Activated naive CD4-positive, alpha-beta T cell treated with anti-CD3 and anti-CD28 coated beads, Interleukin-2, amount 10 ng/mL, durations not matched to agents 7 days and 5 days (primary cell): Measurements from ENCODE around the gene SCGB1C1.
A peak's percentile ranks its signal among the peaks of the same experiment; 100 is the strongest.
"Not testable (repeated sequence)": the region's sequence is repeated elsewhere in the genome, so short reads cannot be mapped to it uniquely, and the experiment has no call there.

Source experiments
- CTCF ChIA-PET: fragments of 350-600 bp; sonication (Branson Sonifier 250); formaldehyde crosslinking; loops from one replicate; lab custom pipeline; 2021; ENCODE audit warnings: antibody characterized with exemption; lab: Charles Lee
- DNase-seq: peaks from one replicate; pipeline ENCODE4 v3.0.0-alpha.2; 2020
- H3K27ac Mint-ChIP-seq: one replicate; pipeline ENCODE4 v1.8.0; 2021; ENCODE audit warnings: mild to moderate bottlenecking, moderate library complexity, mixed read lengths
- H3K27me3 Mint-ChIP-seq: one replicate; pipeline ENCODE4 v1.8.0; 2021; ENCODE audit warnings: mild to moderate bottlenecking, mixed read lengths
- H3K36me3 Mint-ChIP-seq: one replicate; pipeline ENCODE4 v1.8.0; 2021; ENCODE audit warnings: mixed read lengths
- H3K4me1 Mint-ChIP-seq: one replicate; pipeline ENCODE4 v1.8.0; 2021; ENCODE audit warnings: mixed read lengths
- H3K4me3 Mint-ChIP-seq: one replicate; pipeline ENCODE4 v1.8.0; 2021; ENCODE audit warnings: mild to moderate bottlenecking, moderate library complexity, mixed read lengths
- H3K9me3 Mint-ChIP-seq: one replicate; pipeline ENCODE4 v1.8.0; 2021; ENCODE audit warnings: mixed read lengths

SCGB1C1 gene

DNA sequence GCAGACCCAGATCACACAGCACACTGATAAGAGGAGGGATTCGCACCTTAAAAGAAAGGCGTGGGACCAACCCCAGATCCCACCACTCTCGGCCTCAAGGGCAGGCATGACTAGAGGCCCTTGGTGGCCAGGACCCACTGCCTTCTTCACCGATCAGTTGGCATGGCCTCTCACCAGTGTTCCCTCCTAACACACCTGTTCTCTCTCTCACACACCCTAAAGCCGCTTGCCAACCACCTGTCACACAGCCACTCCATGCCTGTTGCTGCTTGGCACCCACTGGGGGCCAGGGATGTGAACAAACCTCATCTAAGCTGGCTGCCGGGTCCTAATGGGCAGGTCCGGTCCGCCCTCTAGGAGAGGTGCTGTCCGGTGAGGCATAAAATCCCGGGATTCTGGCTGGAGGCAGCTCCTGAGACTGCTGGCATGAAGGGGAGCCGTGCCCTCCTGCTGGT is at the start of gene SCGB1C1:
Gene SCGB1C1, plus strand, starts transcription at position 405 of the 455 bp plus-strand sequence. Its CDS starts 22 bp downstream, at position 427.
- H3K9me3 Mint-ChIP-seq, H3K27ac Mint-ChIP-seq, H3K4me3 Mint-ChIP-seq, H3K36me3 Mint-ChIP-seq, DNase-seq, CTCF ChIA-PET, H3K27me3 Mint-ChIP-seq: not testable (repeated sequence)
- peaks cover 13% of the 10 kb centered on the region for H3K4me1 Mint-ChIP-seq

DNA sequence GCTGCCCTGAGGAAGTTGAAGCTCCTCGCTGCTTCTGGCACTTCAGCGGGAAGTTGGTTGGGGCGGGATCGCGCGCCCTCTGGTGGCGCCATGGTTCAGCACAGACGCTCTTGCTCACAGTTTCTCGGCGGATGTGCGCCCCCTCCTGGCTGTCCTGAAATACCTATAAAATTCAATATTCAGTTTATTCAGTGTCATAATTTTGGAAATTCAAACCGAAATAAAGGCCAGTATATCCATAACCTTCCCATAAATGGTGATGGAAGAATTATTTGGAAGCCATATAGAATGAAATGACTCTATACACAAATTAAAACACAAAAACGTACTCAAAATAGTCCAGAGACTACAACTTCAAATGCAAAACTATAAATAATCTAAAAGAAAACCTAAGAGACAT is 12.6 kb upstream of the SCGB1C1 start:
- H3K4me3 Mint-ChIP-seq, CTCF ChIA-PET, H3K36me3 Mint-ChIP-seq, H3K4me1 Mint-ChIP-seq, H3K27ac Mint-ChIP-seq, H3K27me3 Mint-ChIP-seq, DNase-seq, H3K9me3 Mint-ChIP-seq: not testable (repeated sequence)

DNA sequence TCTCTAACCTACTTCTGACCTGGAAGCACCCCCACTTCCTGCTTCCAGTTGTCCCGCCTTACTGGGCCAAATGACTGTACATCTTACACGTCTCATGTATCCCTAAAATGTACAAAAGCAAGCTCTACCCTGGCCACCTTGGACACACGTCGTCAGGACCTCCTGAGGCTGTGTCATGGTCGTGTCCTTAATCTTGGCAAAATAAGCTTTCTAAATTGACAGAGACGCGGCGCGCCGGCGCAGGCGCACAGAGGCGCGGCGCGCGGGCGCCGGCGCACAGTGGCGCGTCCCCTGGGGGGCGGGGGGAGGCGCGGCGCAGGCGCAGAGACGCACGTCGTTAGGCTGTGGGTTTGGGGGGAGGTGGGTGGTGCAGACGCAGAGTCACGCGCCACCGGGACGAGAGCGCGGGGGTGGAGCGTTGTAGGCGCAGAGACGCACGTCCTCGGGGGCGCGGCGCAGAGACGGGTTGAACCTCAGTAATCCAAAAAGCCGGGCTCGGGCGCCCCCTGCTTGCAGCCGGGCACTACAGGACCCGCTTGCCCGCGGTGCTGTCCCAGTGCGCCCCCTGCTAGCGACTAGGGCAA is 3.6 kb upstream of the SCGB1C1 start:
- H3K27ac Mint-ChIP-seq, H3K36me3 Mint-ChIP-seq, H3K9me3 Mint-ChIP-seq, CTCF ChIA-PET, H3K4me3 Mint-ChIP-seq, H3K27me3 Mint-ChIP-seq: not testable (repeated sequence)
- peaks cover 13% of the 10 kb centered on the region for H3K4me1 Mint-ChIP-seq
- DNase-seq = peak; percentile 22

DNA sequence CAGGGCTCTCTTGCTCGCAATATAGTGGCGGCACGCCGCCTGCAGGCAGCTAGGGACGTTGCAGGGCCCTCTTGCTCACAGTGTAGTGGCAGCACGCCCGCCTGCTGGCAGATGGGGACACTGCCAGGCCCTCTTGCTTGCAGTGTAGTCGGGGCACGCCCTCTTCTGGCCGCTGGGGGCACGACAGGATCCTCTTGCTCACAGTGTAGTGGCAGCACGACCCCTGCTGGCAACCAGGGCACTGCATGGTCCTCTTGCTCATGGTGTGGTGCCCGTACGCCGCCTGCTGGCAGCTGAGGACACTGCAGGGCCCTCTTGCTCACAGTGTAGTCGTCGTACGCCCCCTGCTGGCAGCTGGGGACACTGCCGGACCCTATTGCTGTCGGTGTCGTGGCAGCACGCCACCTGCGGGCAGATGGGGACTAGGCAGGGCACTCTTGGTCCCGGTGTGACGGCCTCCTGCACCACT is 3.0 kb upstream of the SCGB1C1 start:
- H3K27me3 Mint-ChIP-seq, H3K4me3 Mint-ChIP-seq, H3K9me3 Mint-ChIP-seq, CTCF ChIA-PET, H3K27ac Mint-ChIP-seq, H3K36me3 Mint-ChIP-seq: not testable (repeated sequence)
- peaks cover 13% of the 10 kb centered on the region for H3K4me1 Mint-ChIP-seq
- DNase-seq = peak; percentile 73

DNA sequence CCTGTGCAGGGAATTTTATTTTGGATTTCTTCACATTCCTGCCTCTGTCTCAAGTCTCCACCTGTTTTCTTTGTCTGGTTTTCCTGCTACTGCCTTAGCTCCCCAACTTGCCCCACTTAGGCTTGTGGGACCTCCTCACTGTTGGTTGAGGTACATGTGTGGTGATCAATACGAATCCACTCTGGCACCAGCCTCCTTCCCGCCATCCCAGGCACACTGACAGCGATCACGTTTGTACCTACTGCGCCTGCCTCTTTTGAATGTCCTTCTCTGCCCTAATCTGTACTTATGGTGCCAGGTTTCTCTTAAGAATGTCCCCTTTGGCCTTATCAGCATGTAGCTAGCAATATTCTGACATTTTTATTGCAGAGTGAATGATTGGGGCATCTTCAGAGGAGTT is 2.3 kb upstream of the SCGB1C1 start:
- peaks cover 13% of the 10 kb centered on the region for H3K4me1 Mint-ChIP-seq
- H3K36me3 Mint-ChIP-seq, H3K27me3 Mint-ChIP-seq, H3K9me3 Mint-ChIP-seq, DNase-seq, H3K27ac Mint-ChIP-seq, H3K4me3 Mint-ChIP-seq, CTCF ChIA-PET: not testable (repeated sequence)

DNA sequence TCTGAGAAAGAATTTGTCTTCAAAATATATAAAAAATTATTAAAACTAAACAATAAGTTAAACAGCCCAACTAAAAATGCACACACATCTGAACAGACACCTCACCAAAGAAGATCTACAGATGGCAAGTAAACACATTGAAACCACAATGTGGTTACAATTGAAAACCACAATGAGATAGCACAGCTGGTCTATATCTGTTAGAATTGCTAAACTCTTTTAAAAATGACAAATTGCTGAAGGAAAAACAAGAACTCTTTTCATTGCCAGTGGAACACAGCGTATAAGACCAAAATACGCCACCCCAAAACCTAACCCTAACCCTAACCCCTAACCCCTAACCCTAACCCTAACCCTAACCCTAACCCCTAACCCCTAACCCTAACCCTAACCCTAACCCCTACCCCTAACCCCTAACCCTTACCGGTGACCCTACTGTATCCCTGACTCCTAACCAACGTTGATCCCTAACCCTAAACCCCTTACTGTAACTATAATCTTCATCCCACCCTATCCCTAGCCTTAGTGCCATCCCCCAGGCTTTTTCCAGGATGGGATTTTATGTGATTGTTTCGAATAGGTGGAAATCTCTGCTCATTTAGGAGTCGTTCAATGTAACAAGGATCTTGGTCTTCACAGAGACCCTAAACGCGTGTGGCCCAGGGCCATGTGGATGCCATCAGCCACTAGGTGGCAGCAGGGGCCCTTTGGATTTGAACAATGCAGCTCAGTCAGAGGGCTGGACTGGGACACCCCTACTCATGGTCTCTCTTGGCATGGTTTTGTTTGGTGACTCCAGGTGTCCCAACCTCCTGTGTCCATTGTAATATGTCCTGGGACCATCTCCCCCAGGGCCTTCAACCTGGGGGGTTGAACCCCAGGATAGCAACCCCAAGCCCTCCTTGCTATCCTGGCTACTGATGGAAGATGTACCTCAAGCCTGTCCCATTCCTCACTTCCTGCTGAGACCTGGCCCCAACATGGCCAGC is 1.1 kb upstream of the SCGB1C1 start:
- CTCF ChIA-PET, H3K4me3 Mint-ChIP-seq, H3K27me3 Mint-ChIP-seq, H3K36me3 Mint-ChIP-seq, H3K9me3 Mint-ChIP-seq: not testable (repeated sequence)
- Mint-ChIP-seq H3K4me1 (peaks cover 13% of the 10 kb centered on the region), H3K27ac (peak overlapping the region; percentile 83)
- DNase-seq = peak; percentile 52

DNA sequence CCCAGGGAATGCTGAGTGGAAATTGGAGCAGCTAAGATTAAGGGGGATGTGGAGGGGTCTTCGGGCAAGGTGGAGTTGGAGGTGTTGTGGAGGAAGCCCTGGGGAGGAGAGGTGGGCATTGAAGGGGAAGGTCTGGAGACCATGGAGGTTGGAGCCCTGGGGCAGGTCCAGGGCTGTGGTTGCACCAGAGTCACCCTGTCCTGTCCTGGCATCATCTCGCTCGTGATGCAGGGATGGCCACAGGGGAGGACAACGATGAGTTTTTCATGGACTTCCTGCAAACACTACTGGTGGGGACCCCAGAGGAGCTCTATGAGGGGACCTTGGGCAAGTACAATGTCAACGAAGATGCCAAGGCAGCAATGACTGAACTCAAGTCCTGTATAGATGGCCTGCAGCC is 603 bp downstream of the SCGB1C1 start:
- H3K27ac Mint-ChIP-seq, H3K27me3 Mint-ChIP-seq, H3K9me3 Mint-ChIP-seq, H3K4me3 Mint-ChIP-seq, H3K36me3 Mint-ChIP-seq, DNase-seq, CTCF ChIA-PET: not testable (repeated sequence)
- H3K4me1 Mint-ChIP-seq = peaks cover 13% of the 10 kb centered on the region

DNA sequence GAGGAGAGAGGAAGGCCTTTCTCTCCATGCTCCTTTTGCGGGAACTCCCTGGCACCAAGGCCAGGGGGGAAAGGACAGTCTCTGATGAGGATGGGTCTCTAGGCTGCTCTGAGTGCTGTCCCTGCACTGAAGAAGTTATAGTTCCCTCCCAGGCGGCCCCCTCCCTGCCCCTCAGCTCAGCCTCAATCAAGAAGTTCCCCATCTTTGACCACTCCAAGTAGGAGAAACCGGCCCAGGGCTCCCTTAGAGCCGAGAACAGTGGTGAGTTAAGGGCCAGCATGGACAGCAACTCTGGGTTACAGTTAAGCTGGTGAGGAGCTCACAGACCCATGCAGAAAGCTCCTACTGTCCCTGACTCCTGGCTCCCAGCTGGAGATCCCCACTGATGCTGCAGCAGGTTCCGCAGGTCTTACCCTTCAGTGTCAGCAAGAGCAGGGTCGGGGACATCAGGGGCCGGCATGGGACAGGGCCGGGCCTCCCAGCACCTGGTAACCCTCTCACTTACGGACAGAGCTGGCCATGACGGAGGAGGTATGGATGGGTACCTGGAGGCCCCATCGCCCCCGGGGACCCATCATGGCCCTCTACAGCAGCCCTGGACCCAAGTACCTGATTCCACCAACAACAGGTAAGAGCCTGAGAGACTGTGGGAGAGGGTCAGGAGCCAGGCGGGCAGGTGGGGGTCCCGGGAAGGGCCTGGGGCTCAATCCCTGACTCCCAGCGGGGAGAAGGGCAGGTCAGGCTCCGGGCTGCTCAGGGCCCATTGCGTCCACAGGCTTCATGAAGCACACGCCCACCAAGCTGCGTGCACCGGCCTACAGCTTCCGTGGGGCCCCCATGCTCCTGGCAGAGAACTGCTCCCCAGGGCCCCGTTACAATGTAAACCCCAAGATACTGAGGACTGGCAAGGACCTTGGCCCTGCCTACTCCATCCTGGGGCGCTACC is 4.2 kb downstream of the SCGB1C1 start:
- Mint-ChIP-seq H3K36me3 (peaks cover 3% of the 10 kb centered on the region), H3K4me3 (no peak overlapping the region), H3K27me3 (peaks cover 4% of the 10 kb centered on the region), H3K27ac (no peak overlapping the region), H3K4me1 (peaks cover 16% of the 10 kb centered on the region), H3K9me3 (no peaks in the 10 kb centered on the region)
- CTCF ChIA-PET = no interaction called here
- DNase-seq = no peak

DNA sequence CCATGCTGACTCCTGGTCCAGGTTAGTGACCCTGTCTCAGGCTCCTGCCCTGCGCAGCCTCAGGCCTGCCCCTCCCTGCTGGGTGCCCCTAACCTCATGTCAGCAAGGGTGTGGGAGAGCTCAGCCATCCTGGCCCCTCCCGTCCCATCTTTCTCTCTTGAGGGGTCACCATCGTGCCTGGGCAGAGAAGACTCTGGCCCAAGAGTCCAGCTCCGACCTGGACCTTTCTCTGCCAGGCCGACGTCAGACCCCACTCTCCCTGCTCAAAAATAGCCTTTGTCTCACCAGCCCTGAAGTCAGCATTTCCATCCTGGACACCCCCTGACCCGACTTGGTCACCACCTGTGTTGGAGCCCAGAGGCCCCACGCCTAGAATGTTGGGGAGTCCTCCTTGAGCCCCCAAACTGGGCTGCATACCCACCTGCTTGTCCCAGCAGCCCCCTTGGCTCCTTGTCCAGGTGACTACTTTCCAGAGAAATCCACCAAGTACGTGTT is 4.9 kb downstream of the SCGB1C1 start:
- peaks cover 21% of the 10 kb centered on the region for H3K4me1 Mint-ChIP-seq
- H3K27ac Mint-ChIP-seq = peak overlapping the region; percentile 3
- no peaks in the 10 kb centered on the region for H3K9me3 Mint-ChIP-seq
- no peak overlapping the region for H3K4me3 Mint-ChIP-seq
- DNase-seq = no peak
- peaks cover 5% of the 10 kb centered on the region for H3K36me3 Mint-ChIP-seq
- CTCF ChIA-PET = no interaction called here
- H3K27me3 Mint-ChIP-seq = peaks cover 4% of the 10 kb centered on the region

DNA sequence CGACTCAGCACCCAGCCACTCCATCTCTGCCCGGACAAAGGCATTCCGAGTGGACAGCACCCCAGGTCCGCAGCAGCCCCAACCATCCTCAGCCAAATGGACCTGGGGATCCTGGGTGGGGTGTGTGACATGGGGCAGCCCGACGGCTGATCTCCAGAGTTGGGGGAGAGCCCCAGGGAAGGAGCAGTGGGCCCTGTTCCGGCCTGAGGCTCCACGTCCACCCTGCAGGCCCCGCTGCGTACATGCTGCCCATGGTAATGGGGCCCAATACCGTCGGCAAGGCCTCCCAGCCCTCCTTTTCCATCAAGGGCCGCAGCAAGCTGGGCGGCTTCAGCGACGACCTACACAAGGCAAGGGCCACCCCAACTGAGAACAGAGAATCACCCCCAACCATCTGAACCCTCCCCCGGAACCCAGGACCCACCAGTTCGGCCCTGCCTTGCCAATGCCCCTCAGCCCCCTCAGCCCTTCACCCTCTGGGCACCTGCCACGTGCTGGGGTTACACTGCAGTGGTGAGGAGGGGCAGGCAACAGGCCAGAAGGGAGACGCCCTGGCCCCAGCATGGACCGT is 5.4 kb downstream of the SCGB1C1 start:
- no peaks in the 10 kb centered on the region for H3K9me3 Mint-ChIP-seq
- no peak overlapping the region for H3K4me3 Mint-ChIP-seq
- DNase-seq = peak; percentile 18
- H3K4me1 Mint-ChIP-seq = peaks cover 26% of the 10 kb centered on the region
- H3K36me3 Mint-ChIP-seq = peaks cover 10% of the 10 kb centered on the region
- peaks cover 4% of the 10 kb centered on the region for H3K27me3 Mint-ChIP-seq
- no peak overlapping the region for H3K27ac Mint-ChIP-seq
- CTCF ChIA-PET = no interaction called here

DNA sequence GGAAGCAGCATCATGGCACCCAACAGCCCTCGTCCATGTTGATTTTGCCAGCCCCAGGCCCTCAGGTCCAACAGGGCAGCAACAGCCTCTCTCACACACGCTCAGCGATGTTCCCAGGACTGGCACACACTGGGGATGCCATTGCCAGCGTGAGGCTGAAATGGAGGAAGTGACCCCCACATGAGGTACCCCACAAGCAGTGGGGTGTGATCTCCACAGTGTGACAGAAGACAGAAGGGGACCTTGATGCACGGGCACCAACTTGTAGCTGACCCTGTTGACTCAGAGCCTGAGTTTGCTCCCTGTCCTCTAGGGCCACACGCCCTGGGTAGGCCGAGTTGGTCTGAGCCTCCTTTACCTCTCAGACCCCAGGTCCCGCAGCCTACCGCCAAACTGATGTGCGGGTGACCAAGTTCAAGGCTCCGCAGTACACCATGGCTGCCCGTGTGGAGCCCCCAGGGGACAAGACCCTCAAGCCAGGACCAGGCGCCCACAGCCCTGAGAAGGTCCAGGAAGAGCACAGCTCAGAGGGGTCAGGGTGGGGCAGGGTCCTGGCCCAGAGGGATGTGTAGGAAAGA is 6.2 kb downstream of the SCGB1C1 start:
- Mint-ChIP-seq H3K4me3 (no peak overlapping the region), H3K27ac (no peak overlapping the region), H3K36me3 (peaks cover 17% of the 10 kb centered on the region), H3K9me3 (no peaks in the 10 kb centered on the region), H3K4me1 (peaks cover 33% of the 10 kb centered on the region), H3K27me3 (no peaks in the 10 kb centered on the region)
- CTCF ChIA-PET = interaction anchor here (0.7 to 1.3 kb wide), 2 partner anchors 52 to 250 kb away, joined by 3 read pairs; no protein-coding TSS in a partner anchor
- DNase-seq = no peak

DNA sequence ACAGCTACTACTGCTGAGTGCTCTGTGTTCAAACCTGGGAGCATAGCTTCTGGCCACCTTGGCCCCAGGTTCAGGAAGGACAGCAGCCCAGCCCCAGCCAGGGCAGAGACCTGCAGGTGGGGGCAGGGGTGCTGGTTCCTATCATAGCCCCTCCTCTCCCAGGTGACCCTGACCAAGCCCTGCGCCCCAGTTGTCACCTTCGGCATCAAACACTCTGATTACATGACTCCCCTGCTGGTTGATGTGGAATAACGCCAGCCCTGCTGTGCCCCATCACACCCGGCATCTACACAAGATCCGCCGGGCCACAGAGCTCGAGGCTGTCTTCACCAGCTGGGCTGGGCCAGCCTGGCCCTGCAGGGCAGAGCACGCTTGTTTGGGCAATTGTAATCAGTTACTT is 6.9 kb downstream of the SCGB1C1 start:
- H3K27me3 Mint-ChIP-seq = no peaks in the 10 kb centered on the region
- no peaks in the 10 kb centered on the region for H3K9me3 Mint-ChIP-seq
- CTCF ChIA-PET = interaction anchor here (0.7 to 1.3 kb wide), 2 partner anchors 51 to 250 kb away, joined by 3 read pairs; no protein-coding TSS in a partner anchor
- peak; percentile 21 for DNase-seq
- no peak overlapping the region for H3K4me3 Mint-ChIP-seq
- H3K36me3 Mint-ChIP-seq = peaks cover 22% of the 10 kb centered on the region
- H3K27ac Mint-ChIP-seq = no peak overlapping the region
- peaks cover 39% of the 10 kb centered on the region for H3K4me1 Mint-ChIP-seq
